Brain microvascular endothelial cell (primary cell): ENCODE results near the gene ZFP64.

ENCODE experiments used
- DNase-seq: peaks from one replicate; pipeline ENCODE4 v3.0.0-alpha.2; 2020
- H3K27ac ChIP-seq: fragments of 250-450 bp; sonication (Bioruptor Pico); 2 replicates; pipeline ENCODE4 v1.5.1; 2020; ENCODE audit warnings: mild to moderate bottlenecking, moderate library complexity
- H3K27me3 ChIP-seq: fragments of 250-450 bp; sonication (Bioruptor Pico); replicated peaks from 2 replicates; pipeline ENCODE4 v1.5.1; 2020; ENCODE audit warnings: mild to moderate bottlenecking
- H3K36me3 ChIP-seq: fragments of 250-450 bp; sonication (Bioruptor Pico); replicated peaks from 2 replicates; pipeline ENCODE4 v1.5.1; 2020; ENCODE audit warnings: mild to moderate bottlenecking
- H3K4me3 ChIP-seq: 2 replicates; pipeline ENCODE4 v1.5.1; 2011; ENCODE audit warnings: low read depth, mild to moderate bottlenecking, control low read depth, low read length, moderate library complexity
- in situ Hi-C: cut with HindIII; loops from 2 replicates; pipeline ENCODE4 v1.10.0; 2017; ENCODE audit warnings: low sequenced_read_pairs, low pct_ligation_motif_present
- TF ChIP-seq, protein P1 (sequence below): IDR thresholded peaks from 2 replicates; pipeline ENCODE4 v1.5.1; 2011; ENCODE audit warnings: low read depth, mild to moderate bottlenecking, moderate library complexity, low read length, control low read depth, inconsistent platforms; ENCODE audit errors: missing control alignments

Gene ZFP64

DNA sequence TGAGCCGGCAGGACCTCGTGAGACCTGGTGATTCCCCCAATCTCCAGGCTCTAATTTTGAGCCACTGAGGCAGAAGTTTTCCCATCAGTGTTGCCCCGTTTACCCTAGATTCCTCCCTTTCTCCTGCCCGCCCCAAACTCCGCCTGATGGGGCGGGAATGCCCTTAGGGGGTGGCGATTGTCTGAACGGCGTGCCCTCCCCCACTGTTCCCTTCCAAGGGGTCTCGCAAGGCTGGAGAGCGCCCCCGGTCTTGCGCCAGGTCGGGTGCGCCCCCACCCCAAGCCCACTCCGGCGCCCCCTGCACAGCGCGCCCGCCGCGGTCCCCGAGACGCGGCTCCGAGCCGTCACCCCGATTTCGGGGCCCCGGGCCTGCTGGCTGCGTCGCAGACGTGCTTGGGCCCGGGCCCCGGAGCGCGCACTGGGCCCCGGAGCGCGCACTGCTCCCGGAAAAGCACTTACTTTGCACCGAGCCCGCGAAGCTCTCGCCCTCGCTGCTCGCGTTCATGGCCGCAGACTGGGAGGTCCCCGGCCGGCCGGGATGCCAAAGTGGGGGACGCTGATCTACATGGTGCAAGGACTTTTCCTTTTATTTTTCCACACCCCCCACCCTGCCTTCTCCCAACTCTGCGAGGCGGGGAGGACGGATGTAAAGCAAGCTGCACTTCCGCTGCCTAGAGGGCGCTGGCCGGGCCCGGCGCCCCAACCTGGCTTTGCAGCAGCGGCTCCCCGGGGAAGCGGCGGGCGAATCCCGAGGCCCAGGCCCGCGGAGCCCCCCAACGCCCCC lies at the start of gene ZFP64:
TSS of gene ZFP64 (minus strand) at position 648 of the 784 bp plus-strand sequence. CDS start at position 505, 143 bp downstream.
- in situ Hi-C loops, result no loop called here

DNA sequence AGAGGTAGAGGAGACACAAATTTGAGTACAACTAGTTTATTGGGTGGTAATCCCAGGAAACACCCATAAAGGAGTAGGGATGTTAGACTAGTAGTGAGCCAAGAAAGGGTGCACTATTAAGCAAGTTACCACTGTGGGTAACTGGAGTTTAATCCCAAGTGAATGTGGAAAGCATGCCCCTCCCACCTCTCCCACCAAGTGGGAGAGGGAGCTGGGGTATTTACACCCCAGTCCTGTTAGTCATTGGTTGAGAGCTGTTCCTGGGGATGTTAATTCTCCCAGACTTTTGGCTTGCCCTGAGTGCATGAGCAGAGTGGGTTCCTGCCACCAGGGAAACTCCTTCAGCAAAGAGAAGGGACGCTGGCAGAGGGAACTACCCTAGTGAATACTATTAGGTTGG lies 49.2 kb upstream of the ZFP64 start:
- in situ Hi-C loops, result no loop called here
- TF ChIP-seq, protein P1, sequence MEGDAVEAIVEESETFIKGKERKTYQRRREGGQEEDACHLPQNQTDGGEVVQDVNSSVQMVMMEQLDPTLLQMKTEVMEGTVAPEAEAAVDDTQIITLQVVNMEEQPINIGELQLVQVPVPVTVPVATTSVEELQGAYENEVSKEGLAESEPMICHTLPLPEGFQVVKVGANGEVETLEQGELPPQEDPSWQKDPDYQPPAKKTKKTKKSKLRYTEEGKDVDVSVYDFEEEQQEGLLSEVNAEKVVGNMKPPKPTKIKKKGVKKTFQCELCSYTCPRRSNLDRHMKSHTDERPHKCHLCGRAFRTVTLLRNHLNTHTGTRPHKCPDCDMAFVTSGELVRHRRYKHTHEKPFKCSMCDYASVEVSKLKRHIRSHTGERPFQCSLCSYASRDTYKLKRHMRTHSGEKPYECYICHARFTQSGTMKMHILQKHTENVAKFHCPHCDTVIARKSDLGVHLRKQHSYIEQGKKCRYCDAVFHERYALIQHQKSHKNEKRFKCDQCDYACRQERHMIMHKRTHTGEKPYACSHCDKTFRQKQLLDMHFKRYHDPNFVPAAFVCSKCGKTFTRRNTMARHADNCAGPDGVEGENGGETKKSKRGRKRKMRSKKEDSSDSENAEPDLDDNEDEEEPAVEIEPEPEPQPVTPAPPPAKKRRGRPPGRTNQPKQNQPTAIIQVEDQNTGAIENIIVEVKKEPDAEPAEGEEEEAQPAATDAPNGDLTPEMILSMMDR, result no peak
- no peaks in the 10 kb centered on the region for H3K36me3 ChIP-seq
- DNase-seq, result no peak
- H3K27ac ChIP-seq, result no peak overlapping the region
- H3K27me3 ChIP-seq, result no peaks in the 10 kb centered on the region
- no peak overlapping the region for H3K4me3 ChIP-seq

More for the DNA sequence above, at the start of gene ZFP64:
- peak; percentile 60 for DNase-seq
- Histone ChIP-seq H3K27me3 (no peaks in the 10 kb centered on the region), H3K36me3 (no peaks in the 10 kb centered on the region), H3K4me3 (peak within 1 kb of the TSS; percentile 82), H3K27ac (peak within 1 kb of the TSS; percentile 46)
- TF ChIP-seq, protein P1, result peak; percentile 76

DNA sequence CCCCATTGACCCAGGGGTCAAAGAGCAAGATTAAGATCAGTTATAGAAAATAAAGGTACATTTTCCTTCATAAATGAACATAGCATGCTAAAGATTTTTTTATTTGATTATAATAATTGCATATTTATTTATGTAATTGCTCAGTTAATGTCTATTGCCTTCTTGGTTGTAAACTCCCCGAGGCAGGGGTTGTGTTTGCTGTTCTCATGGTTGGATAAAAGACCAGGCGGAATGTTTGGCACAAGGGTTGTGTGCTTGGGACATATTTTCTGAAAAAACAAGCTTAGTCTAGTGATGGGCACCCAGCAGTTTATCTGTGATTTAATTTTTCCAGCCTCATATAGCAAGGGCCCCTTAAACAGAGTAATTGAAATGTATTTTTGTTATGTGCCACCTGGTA lies 47.5 kb upstream of the ZFP64 start:
- DNase-seq, result no peak
- Histone ChIP-seq H3K27ac (no peak overlapping the region), H3K4me3 (no peak overlapping the region), H3K27me3 (no peaks in the 10 kb centered on the region), H3K36me3 (no peaks in the 10 kb centered on the region)
- in situ Hi-C loops, result no loop called here
- TF ChIP-seq, protein P1, result no peak

DNA sequence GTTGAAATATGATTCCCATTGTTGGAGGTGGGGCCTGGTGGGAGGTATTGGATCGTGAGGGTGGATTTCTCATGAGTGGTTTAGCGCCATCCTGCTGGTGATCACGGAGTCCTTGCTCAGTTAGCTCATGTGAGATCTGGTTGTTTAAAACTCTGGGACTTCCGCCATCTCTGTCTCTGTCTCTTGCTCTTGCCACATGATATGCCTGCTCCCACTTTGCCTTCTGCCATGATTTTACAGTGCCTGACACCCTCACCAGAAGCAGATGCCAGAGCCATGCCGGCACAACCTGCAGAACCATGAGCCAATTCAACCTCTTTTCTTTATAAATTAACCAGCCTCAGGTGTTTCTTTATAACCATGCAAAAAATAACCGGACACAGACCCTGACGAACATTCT lies 44.7 kb upstream of the ZFP64 start:
- TF ChIP-seq, protein P1, result no peak
- no peak for DNase-seq
- in situ Hi-C loops, result no loop called here
- Histone ChIP-seq H3K36me3 (no peaks in the 10 kb centered on the region), H3K27ac (no peak overlapping the region), H3K4me3 (no peak overlapping the region), H3K27me3 (no peaks in the 10 kb centered on the region)

DNA sequence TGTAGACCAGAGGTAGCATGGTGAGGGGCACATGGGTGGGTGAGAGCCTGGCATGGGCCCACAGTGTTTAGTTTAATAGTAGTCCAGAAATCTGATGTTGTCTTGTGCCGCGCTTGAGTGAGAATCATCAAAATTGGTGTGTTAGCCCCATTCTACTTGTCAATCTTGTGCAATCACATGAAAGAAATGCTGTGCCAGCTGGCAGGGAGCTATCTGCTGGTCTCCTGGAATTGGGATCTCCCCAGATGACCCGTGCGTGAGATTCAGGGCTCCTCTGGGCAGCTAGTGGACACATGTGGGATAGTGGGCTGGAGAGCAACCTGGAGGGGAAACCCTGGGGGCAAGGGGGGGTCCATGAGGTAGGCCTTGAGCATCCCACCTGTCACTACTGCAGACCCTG lies 43.5 kb upstream of the ZFP64 start:
- in situ Hi-C loops, result no loop called here
- Histone ChIP-seq H3K36me3 (no peaks in the 10 kb centered on the region), H3K27ac (no peak overlapping the region), H3K4me3 (no peak overlapping the region), H3K27me3 (no peaks in the 10 kb centered on the region)
- TF ChIP-seq, protein P1, result no peak
- DNase-seq, result no peak
